Liver (tissue), 3 donors: ENCODE results near the gene ARAP2.

Experiments
- CTCF ChIP-seq: fragments of 150-350 bp; IDR thresholded peaks from 2 replicates; pipeline ENCODE4 v1.5.1; 2017; ENCODE audit warnings: improper control_type of control experiment, low read depth, low read length; ENCODE audit not compliant: missing input control
- MAX ChIP-seq: IDR thresholded peaks from 2 replicates; pipeline ENCODE4 v1.6.1; 2016; ENCODE audit warnings: antibody characterized with exemption
- RAD21 ChIP-seq, 2 donors: IDR thresholded peaks; 2 replicates each; pipeline ENCODE4 v1.6.1; 2016; ENCODE audit warnings: antibody characterized with exemption in 2 of 2, mild to moderate bottlenecking in 2 of 2
- REST ChIP-seq: IDR thresholded peaks from 2 replicates; pipeline ENCODE4 v1.6.1; 2016; ENCODE audit warnings: antibody characterized with exemption, mild to moderate bottlenecking
- YY1 ChIP-seq: IDR thresholded peaks from 2 replicates; pipeline ENCODE4 v1.6.1; 2016; ENCODE audit warnings: antibody characterized with exemption, mild to moderate bottlenecking
- ZBTB33 ChIP-seq: IDR thresholded peaks from 2 replicates; pipeline ENCODE4 v1.6.1; 2016; ENCODE audit warnings: antibody characterized with exemption
- donor health status: healthy.
- donor health status: healthy.

- TF ChIP-seq RAD21 (IDR thresholded peaks at IDR 0.05) (no peak), YY1 (no peak), REST (no peak), CTCF (no peak), ZBTB33 (no peak), MAX (no peak)
Measured at GRCh38 chr4:36206603-36207311, 37.6 kb downstream of the ARAP2 start.
